GM12878 (cell line): ENCODE data around the gene COL18A1. TPM values are rescaled to one million over a fixed set of nuclear protein-coding genes. Genes with fewer than 3 reads are reported as not detected.

Experiments used
- CHD4 ChIP-seq: fragments of 200-600 bp; sonication (generic); IDR thresholded peaks from 2 replicates; pipeline ENCODE4 v1.6.1; 2016; ENCODE audit warnings: mild to moderate bottlenecking
- CREM ChIP-seq: IDR thresholded peaks from 2 replicates; pipeline ENCODE4 v1.6.1; 2014; ENCODE audit warnings: antibody characterized with exemption, low read depth
- CTCF ChIP-seq, 3 experiments: IDR thresholded peaks in 2 of 3; conservative IDR thresholded peaks in 1 of 3; 2 replicates each; pipeline ENCODE4 v1.5.1; 2011; ENCODE audit warnings: low read depth in 3 of 3, low read length in 3 of 3, mild to moderate bottlenecking in 3 of 3, control low read depth in 2 of 3, moderate library complexity in 2 of 3, inconsistent platforms in 1 of 3, mixed read lengths in 1 of 3; ENCODE audit not compliant: control insufficient read depth in 2 of 3, insufficient read depth in 1 of 3; ENCODE audit errors: extremely low read depth in 1 of 3
- E2F4 ChIP-seq: IDR thresholded peaks from 2 replicates; pipeline ENCODE4 v1.6.1; 2012; ENCODE audit warnings: low read depth, low read length, improper control_type of control experiment
- GATAD2B ChIP-seq: fragments of 450-650 bp; conservative IDR thresholded peaks from 2 replicates; pipeline ENCODE4 v1.6.1; 2017; ENCODE audit warnings: low read depth, mild to moderate bottlenecking, moderate library complexity
- LARP7 ChIP-seq: fragments of 450-650 bp; IDR thresholded peaks from 2 replicates; pipeline ENCODE4 v1.6.1; 2017; ENCODE audit warnings: mild to moderate bottlenecking
- MEF2A ChIP-seq: IDR thresholded peaks from 2 replicates; pipeline ENCODE4 v1.6.1; 2011; ENCODE audit warnings: low read depth, mild to moderate bottlenecking, low read length, moderate library complexity; ENCODE audit not compliant: insufficient read depth
- NR2C2 ChIP-seq: IDR thresholded peaks from 2 replicates; pipeline ENCODE4 v1.6.1; 2011; ENCODE audit warnings: borderline replicate concordance, low read depth; ENCODE audit not compliant: control insufficient read depth, insufficient read length
- POLR2AphosphoS2 ChIP-seq: IDR thresholded peaks from 2 replicates; pipeline ENCODE4 v1.6.1; 2011; ENCODE audit warnings: low read depth, mild to moderate bottlenecking, low read length, improper control_type of control experiment, moderate library complexity
- RELB ChIP-seq: fragments of 450-650 bp; IDR thresholded peaks from 2 replicates; pipeline ENCODE4 v1.6.1; 2017; ENCODE audit warnings: low read depth, mild to moderate bottlenecking, moderate library complexity
- TCF3 ChIP-seq: IDR thresholded peaks from 2 replicates; pipeline ENCODE4 v1.6.1; 2012; ENCODE audit warnings: low read depth, mild to moderate bottlenecking, low read length, borderline replicate concordance; ENCODE audit not compliant: insufficient read depth
- USF1 ChIP-seq: IDR thresholded peaks from 2 replicates; pipeline ENCODE4 v1.6.1; 2011; ENCODE audit warnings: borderline replicate concordance, low read depth, mild to moderate bottlenecking, moderate library complexity, mixed read lengths, low read length; ENCODE audit not compliant: insufficient read depth; ENCODE audit errors: extremely low read length
- WRNIP1 ChIP-seq: IDR thresholded peaks from 2 replicates; pipeline ENCODE4 v1.6.1; 2011; ENCODE audit warnings: low read depth, low read length, improper control_type of control experiment, borderline replicate concordance
- YY1 ChIP-seq: IDR thresholded peaks from 2 replicates; pipeline ENCODE4 v1.6.1; 2011; ENCODE audit warnings: low read depth, mild to moderate bottlenecking, low read length
- polyA plus RNA-seq, 11 experiments: library from polyadenylated mRNA; depleted of rRNA in 4 of 11; unstranded in 6 of 11; stranded (reverse) in 5 of 11; fragments of >200 nt; fragmentation: Nextera tagmentation in 4 of 11; fragmentation: Illumina TruSeq in 1 of 11; extraction: Ambion mirVana in 4 of 11; extraction: Trizol in 1 of 11; gene quantifications; 1 replicate in 1 of 11; 2 replicates in 10 of 11; pipeline versions ENCODE4 v1.2.1 to v1.2.3, GENCODE V29; 2011 to 2016; ENCODE audit warnings: inconsistent platforms in 2 of 11, missing spikeins in 2 of 11, low read depth in 1 of 11
- total RNA-seq, 4 experiments: library from RNA; depleted of rRNA in 3 of 4; stranded (reverse); fragments of >200 nt in 3 of 4; fragmentation: Illumina TruSeq in 1 of 4; extraction: Trizol in 1 of 4; gene quantifications; 2 replicates each; pipeline versions ENCODE4 v1.2.1 to v1.2.3, GENCODE V29; 2013 to 2021

COL18A1 gene
- total and polyA plus RNA-seq, 10 of the 15 experiments (the other 5 are each of a cell fraction or from before 2014, with no cell fraction given): under 0.01 to 0.49 (median 0.09) TPM; not detected in 3

- TF ChIP-seq E2F4: no peak
- no peak for TF ChIP-seq CHD4
- TF ChIP-seq GATAD2B: no peak
- no peak for TF ChIP-seq YY1
- TF ChIP-seq USF1: no peak
- TF ChIP-seq TCF3: no peak
- TF ChIP-seq CTCF (IDR thresholded peaks at IDR 0.05 in 2 of 3, conservative IDR thresholded peaks at IDR 0.05 in 1 of 3; ENCODE audit: control insufficient read depth in 2 of 3, extremely low read depth in 1 of 3, insufficient read depth in 1 of 3, low read depth in 3 of 3, low read length in 3 of 3): no peak
- no peak for TF ChIP-seq MEF2A
- TF ChIP-seq WRNIP1: no peak
- TF ChIP-seq RELB: no peak
- no peak for TF ChIP-seq NR2C2
- TF ChIP-seq LARP7: no peak
- no peak for TF ChIP-seq POLR2AphosphoS2
- TF ChIP-seq CREM: no peak
- TF ChIP-seq, all 136 proteins: peak for 0
Observed at GRCh38 chr21:45403825-45404729, 888 bp upstream of the COL18A1 start (continued).
